H1 (cell line): ENCODE measurements around the gene C16orf89.

Experiments used
- CTCF ChIP-seq, 3 experiments: IDR thresholded peaks; 1 replicate in 2 of 3; 2 replicates in 1 of 3; pipeline versions ENCODE4 v1.5.1 to v1.6.1; 2011; ENCODE audit warnings: low read length in 3 of 3, mild to moderate bottlenecking in 3 of 3, inconsistent platforms in 2 of 3, low read depth in 1 of 3, moderate library complexity in 1 of 3; ENCODE audit not compliant: insufficient read depth in 1 of 3; ENCODE audit errors: control extremely low read depth in 1 of 3
- E2F6 ChIP-seq: IDR thresholded peaks from 2 replicates; pipeline ENCODE4 v1.6.1; 2012; ENCODE audit warnings: inconsistent platforms
- GABPA ChIP-seq: IDR thresholded peaks from 2 replicates; pipeline ENCODE4 v1.6.1; 2011; ENCODE audit warnings: mild to moderate bottlenecking, low read length, moderate library complexity, borderline replicate concordance; ENCODE audit not compliant: insufficient read depth
- KDM5A ChIP-seq: fragments of 200-600 bp; IDR thresholded peaks from 2 replicates; pipeline ENCODE4 v1.7.1; 2012; ENCODE audit warnings: mild to moderate bottlenecking, low read length, inconsistent platforms, mixed read lengths
- POU5F1 ChIP-seq: IDR thresholded peaks from 2 replicates; pipeline ENCODE4 v1.6.1; 2011; ENCODE audit warnings: low read depth, mild to moderate bottlenecking, low read length, moderate library complexity
- SUZ12 ChIP-seq: fragments of 200-600 bp; sonication (generic); IDR thresholded peaks from 2 replicates; pipeline ENCODE4 v1.6.1; 2012; ENCODE audit warnings: mild to moderate bottlenecking, inconsistent platforms, low read length, moderate library complexity, mixed read lengths
- TBP ChIP-seq: IDR thresholded peaks from 2 replicates; pipeline ENCODE4 v1.6.1; 2011; ENCODE audit warnings: low read depth, low read length, improper control_type of control experiment
- TEAD4 ChIP-seq: IDR thresholded peaks from 2 replicates; pipeline ENCODE4 v1.6.1; 2012; ENCODE audit warnings: low read depth, low read length, inconsistent platforms, mixed read lengths
- TF ChIP-seq, protein P1 (sequence below): IDR thresholded peaks from 2 replicates; pipeline ENCODE4 v1.6.1; 2011; ENCODE audit warnings: low read length, improper control_type of control experiment

DNA sequence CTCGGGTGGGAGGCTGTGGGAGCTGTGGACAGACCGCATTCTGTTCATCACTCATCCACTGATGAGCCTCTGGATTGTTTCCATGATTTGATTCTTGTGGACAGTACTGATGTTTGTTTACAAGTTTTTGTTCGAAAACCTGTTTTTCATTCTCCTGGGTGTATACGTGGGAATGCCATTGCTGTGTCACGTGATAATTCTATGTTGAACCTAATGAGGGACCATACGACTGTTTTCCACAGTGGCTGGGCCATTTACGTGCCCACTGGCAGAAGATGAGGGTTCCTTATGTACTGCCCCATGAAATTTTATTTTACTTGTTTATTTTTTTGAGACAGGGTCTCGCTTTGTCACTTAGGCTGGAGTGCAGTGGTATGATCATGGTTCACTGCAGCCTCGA, 3.3 kb upstream of the C16orf89 start:
- TF ChIP-seq TEAD4 = no peak
- TF ChIP-seq, protein P1, sequence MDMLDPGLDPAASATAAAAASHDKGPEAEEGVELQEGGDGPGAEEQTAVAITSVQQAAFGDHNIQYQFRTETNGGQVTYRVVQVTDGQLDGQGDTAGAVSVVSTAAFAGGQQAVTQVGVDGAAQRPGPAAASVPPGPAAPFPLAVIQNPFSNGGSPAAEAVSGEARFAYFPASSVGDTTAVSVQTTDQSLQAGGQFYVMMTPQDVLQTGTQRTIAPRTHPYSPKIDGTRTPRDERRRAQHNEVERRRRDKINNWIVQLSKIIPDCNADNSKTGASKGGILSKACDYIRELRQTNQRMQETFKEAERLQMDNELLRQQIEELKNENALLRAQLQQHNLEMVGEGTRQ = no peak
- TF ChIP-seq CTCF (IDR thresholded peaks at IDR 0.05; ENCODE audit: control extremely low read depth in 1 of 3, insufficient read depth in 1 of 3, low read depth in 1 of 3, low read length in 3 of 3) = no peak
- TF ChIP-seq SUZ12 = no peak
- no peak for TF ChIP-seq KDM5A
- no peak for TF ChIP-seq E2F6
- no peak for TF ChIP-seq TBP
- no peak for TF ChIP-seq POU5F1
- TF ChIP-seq GABPA = no peak
